Ishikawa (cell line): ENCODE data around the gene OLFML2B.

ENCODE experiments used
- CEBPB ChIP-seq: IDR thresholded peaks from 2 replicates; pipeline ENCODE4 v1.6.1; 2012
- CREB1 ChIP-seq: IDR thresholded peaks from 2 replicates; pipeline ENCODE4 v1.6.1; 2012; ENCODE audit warnings: low read depth
- EGR1 ChIP-seq: IDR thresholded peaks from 2 replicates; pipeline ENCODE4 v1.6.1; 2012
- EP300 ChIP-seq: IDR thresholded peaks from 2 replicates; pipeline ENCODE4 v1.6.1; 2012; ENCODE audit warnings: borderline replicate concordance
- FOXM1 ChIP-seq: IDR thresholded peaks from 2 replicates; pipeline ENCODE4 v1.6.1; 2012; ENCODE audit warnings: low read depth, borderline replicate concordance
- NFIC ChIP-seq: IDR thresholded peaks from 2 replicates; pipeline ENCODE4 v1.6.1; 2012
- RAD21 ChIP-seq: IDR thresholded peaks from 2 replicates; pipeline ENCODE4 v1.6.1; 2012; ENCODE audit warnings: low read depth
- TAF1 ChIP-seq: IDR thresholded peaks from 2 replicates; pipeline ENCODE4 v1.6.1; 2012; ENCODE audit warnings: low read depth, mild to moderate bottlenecking
- TCF12 ChIP-seq: IDR thresholded peaks from 2 replicates; pipeline ENCODE4 v1.6.1; 2012; ENCODE audit warnings: low read depth
- TEAD4 ChIP-seq: IDR thresholded peaks from 2 replicates; pipeline ENCODE4 v1.6.1; 2012
- YY1 ChIP-seq: IDR thresholded peaks from 2 replicates; pipeline ENCODE4 v1.6.1; 2012; ENCODE audit warnings: low read depth
- ZBTB7A ChIP-seq: IDR thresholded peaks from 2 replicates; pipeline ENCODE4 v1.6.1; 2012; ENCODE audit warnings: low read depth
- TF ChIP-seq, protein P1 (sequence below): IDR thresholded peaks from 2 replicates; pipeline ENCODE4 v1.6.1; 2012
- TF ChIP-seq, protein P2 (sequence below): IDR thresholded peaks from 2 replicates; pipeline ENCODE4 v1.6.1; 2012; ENCODE audit warnings: low read depth, mild to moderate bottlenecking
- TF ChIP-seq, protein P3 (sequence below): IDR thresholded peaks from 2 replicates; pipeline ENCODE4 v1.6.1; 2012

Gene OLFML2B

DNA sequence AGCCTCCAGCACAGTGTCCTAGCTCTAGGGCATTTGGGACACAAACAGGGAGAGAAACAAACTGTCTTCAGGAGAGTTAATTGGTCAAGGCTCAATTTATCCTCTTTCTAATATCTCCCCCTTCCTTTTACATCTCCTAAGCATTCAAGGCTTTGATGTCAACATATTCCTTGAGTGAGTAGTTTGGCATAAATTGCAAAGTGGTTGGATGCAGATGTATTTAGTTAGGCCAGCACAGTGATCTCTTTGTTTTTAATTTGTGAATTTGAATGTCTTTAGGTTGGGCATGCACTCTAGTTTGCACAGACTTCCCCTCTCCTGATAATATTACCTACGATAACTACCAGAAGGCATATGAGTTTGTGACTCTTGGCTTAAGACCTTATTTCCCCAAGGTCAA is 12.5 kb upstream of the OLFML2B start:
- TF ChIP-seq, protein P1, sequence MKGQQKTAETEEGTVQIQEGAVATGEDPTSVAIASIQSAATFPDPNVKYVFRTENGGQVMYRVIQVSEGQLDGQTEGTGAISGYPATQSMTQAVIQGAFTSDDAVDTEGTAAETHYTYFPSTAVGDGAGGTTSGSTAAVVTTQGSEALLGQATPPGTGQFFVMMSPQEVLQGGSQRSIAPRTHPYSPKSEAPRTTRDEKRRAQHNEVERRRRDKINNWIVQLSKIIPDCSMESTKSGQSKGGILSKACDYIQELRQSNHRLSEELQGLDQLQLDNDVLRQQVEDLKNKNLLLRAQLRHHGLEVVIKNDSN, result no peak
- TF ChIP-seq, protein P2, sequence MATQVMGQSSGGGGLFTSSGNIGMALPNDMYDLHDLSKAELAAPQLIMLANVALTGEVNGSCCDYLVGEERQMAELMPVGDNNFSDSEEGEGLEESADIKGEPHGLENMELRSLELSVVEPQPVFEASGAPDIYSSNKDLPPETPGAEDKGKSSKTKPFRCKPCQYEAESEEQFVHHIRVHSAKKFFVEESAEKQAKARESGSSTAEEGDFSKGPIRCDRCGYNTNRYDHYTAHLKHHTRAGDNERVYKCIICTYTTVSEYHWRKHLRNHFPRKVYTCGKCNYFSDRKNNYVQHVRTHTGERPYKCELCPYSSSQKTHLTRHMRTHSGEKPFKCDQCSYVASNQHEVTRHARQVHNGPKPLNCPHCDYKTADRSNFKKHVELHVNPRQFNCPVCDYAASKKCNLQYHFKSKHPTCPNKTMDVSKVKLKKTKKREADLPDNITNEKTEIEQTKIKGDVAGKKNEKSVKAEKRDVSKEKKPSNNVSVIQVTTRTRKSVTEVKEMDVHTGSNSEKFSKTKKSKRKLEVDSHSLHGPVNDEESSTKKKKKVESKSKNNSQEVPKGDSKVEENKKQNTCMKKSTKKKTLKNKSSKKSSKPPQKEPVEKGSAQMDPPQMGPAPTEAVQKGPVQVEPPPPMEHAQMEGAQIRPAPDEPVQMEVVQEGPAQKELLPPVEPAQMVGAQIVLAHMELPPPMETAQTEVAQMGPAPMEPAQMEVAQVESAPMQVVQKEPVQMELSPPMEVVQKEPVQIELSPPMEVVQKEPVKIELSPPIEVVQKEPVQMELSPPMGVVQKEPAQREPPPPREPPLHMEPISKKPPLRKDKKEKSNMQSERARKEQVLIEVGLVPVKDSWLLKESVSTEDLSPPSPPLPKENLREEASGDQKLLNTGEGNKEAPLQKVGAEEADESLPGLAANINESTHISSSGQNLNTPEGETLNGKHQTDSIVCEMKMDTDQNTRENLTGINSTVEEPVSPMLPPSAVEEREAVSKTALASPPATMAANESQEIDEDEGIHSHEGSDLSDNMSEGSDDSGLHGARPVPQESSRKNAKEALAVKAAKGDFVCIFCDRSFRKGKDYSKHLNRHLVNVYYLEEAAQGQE, result no peak
- TF ChIP-seq CEBPB, result no peak
- no peak for TF ChIP-seq TCF12

DNA sequence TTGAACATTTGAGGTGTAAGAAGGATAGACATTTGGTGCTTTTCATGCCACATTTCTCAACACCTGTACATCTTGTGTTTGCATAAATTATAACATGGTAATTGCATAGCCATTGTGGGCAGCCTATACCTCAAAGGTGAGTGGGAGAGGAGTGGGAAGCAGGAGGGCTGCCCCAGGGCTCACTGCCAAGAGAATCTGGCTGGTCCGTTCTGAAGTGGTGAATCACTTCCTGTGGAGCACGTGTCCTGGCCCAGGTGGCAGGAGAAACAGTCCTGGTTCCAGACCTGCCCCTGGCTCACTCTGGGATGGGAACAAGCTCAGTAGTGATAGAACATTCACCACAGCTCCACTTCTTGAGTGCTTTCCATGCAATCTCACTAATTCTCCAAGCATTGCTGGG is 11.6 kb upstream of the OLFML2B start:
- TF ChIP-seq NFIC (peak; percentile 83), RAD21 (no peak), ZBTB7A (0 out of 2 replicates have a peak, but pooled peaks have one; percentile 58), TCF12 (peak; percentile 64), EGR1 (no peak)
- TF ChIP-seq, protein P3, sequence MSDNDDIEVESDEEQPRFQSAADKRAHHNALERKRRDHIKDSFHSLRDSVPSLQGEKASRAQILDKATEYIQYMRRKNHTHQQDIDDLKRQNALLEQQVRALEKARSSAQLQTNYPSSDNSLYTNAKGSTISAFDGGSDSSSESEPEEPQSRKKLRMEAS, result peak; percentile 74; the same call in 1 of the 2 replicates
- TF ChIP-seq, protein P1, result peak; percentile 85

DNA sequence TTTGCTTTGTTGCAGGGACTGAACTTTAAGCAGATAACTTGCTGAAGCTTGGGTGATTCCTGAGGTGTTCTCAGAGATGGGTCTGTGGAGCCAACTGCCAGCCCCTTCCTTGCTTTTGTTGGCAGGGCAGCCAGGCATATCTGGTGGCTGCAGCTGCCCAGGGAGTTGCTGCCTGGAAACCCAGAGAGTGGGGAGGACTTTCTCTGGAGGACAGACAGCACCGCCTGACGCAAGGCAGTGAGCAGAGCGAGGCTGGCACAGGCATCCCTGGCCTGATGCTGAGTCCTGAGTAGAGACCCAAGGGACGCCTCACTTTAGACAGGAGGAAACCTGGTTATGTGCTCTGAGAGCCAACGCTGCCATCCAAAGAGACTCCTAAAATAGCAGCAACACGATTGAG is 9.8 kb upstream of the OLFML2B start:
- TF ChIP-seq EGR1, result no peak
- TF ChIP-seq, protein P3, result no peak

DNA sequence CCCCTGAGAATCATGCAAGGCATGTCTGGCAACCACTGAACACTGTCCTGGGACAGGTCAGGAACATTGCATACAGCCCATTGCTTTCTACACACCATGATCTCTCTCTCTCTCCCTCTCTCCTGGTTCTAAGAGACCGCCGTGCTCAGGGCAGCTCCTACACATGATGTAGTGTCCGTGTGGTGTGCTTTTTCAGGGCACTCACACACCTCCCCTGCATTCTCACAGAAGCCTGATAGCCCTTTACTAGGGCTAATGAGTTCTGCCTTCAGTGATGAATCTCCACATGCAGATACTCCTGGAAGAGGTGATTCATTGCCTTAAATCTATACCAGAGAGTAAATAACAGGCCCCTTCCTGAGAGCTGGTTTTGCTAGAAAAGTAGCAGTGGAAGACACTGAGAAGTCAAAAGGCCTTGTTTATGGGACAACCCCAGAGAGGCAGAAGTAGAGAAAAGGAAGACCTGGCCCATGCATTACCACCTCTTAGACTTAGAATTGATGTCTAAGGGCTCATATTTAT is 7.2 kb upstream of the OLFML2B start:
- TF ChIP-seq, protein P1, result no peak
- TF ChIP-seq NFIC (no peak), TCF12 (no peak), EP300 (no peak), ZBTB7A (no peak), TEAD4 (no peak), TAF1 (no peak), FOXM1 (no peak), CREB1 (no peak), CEBPB (no peak), RAD21 (no peak), EGR1 (no peak), YY1 (no peak)
- TF ChIP-seq, protein P3, result no peak
- TF ChIP-seq, protein P2, result no peak

DNA sequence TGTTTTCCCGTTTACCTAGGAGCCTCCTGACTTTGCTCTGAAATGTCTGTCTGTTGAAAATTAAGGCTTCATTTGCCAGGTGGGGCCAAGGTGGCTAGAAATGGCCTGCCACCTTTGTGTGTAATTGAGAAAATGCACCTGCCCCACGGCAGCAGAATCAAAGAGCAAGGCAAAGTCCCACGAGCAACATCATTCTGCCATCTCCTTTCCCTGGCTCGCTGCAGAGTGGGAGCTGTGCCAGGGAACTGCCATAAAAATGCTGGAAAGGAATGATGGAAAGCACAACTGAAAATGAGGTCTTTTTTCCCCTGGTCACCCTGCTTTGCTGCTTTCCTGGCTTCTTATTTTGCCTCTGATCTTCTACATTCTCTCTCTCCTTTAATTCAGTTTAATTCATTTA is 5.5 kb upstream of the OLFML2B start:
- TF ChIP-seq, protein P3, result no peak
- TF ChIP-seq TEAD4 (no peak), EGR1 (no peak), ZBTB7A (no peak), YY1 (no peak), EP300 (no peak)

DNA sequence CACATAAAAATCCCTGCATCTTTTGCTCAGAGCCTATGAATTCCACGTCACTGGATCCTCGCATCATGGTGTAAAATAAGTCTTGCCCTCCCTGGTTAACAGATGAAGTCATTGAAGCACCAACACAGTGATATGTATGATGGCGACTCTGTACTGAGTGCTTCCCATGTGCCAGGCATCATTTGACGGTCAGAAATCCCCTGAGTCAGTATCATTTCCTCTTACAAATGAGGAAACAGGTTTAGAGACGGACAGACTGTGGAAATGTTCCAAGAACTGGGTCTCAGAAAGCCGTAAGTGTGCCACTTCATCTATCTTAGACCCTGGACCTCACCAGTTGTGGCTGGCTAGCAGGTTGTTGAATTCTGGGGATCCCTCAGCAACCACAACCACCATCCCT is 5.1 kb upstream of the OLFML2B start:
- TF ChIP-seq, protein P3, result no peak
